ENCODE measurements around the gene IGHMBP2. TPM values are rescaled to one million over a fixed set of nuclear protein-coding genes. Genes with fewer than 3 reads are reported as not detected.

Gene IGHMBP2
- total RNA-seq, 1 donor from 2014 or later, result 30.8 TPM

GRCh38 chr11:68979931-68980775 lies 76.5 kb downstream of the IGHMBP2 start:
- peaks cover 5% of the 10 kb centered on the region for H3K27me3 Mint-ChIP-seq (ENCODE audit: unreplicated experiment)
- H3K4me3 Mint-ChIP-seq (ENCODE audit: unreplicated experiment), result no peak overlapping the region
- peaks cover 11% of the 10 kb centered on the region for H3K4me1 Mint-ChIP-seq (ENCODE audit: low read depth, unreplicated experiment)
- no peak overlapping the region for H3K27ac Mint-ChIP-seq (ENCODE audit: unreplicated experiment)
- H3K9me3 Mint-ChIP-seq (ENCODE audit: unreplicated experiment), result peaks cover 9% of the 10 kb centered on the region
- no peaks in the 10 kb centered on the region for H3K36me3 Mint-ChIP-seq (ENCODE audit: unreplicated experiment)
- TF ChIP-seq, protein P1, sequence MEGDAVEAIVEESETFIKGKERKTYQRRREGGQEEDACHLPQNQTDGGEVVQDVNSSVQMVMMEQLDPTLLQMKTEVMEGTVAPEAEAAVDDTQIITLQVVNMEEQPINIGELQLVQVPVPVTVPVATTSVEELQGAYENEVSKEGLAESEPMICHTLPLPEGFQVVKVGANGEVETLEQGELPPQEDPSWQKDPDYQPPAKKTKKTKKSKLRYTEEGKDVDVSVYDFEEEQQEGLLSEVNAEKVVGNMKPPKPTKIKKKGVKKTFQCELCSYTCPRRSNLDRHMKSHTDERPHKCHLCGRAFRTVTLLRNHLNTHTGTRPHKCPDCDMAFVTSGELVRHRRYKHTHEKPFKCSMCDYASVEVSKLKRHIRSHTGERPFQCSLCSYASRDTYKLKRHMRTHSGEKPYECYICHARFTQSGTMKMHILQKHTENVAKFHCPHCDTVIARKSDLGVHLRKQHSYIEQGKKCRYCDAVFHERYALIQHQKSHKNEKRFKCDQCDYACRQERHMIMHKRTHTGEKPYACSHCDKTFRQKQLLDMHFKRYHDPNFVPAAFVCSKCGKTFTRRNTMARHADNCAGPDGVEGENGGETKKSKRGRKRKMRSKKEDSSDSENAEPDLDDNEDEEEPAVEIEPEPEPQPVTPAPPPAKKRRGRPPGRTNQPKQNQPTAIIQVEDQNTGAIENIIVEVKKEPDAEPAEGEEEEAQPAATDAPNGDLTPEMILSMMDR (IDR thresholded peaks at IDR 0.05; ENCODE audit: partially characterized antibody, unreplicated experiment), result no peak
- DNase-seq, result no peak

GRCh38 chr11:68980776-68981065 lies 77.0 kb downstream of the IGHMBP2 start, which contains the start of gene MRGPRD:
MRGPRD (minus strand) TSS chr11:68980986; CDS start chr11:68980986, 0 bp downstream.
- TF ChIP-seq, protein P1 (IDR thresholded peaks at IDR 0.05; ENCODE audit: partially characterized antibody, unreplicated experiment), result no peak
- peaks cover 9% of the 10 kb centered on the region for H3K9me3 Mint-ChIP-seq (ENCODE audit: unreplicated experiment)
- H3K36me3 Mint-ChIP-seq (ENCODE audit: unreplicated experiment), result no peaks in the 10 kb centered on the region
- peaks cover 11% of the 10 kb centered on the region for H3K4me1 Mint-ChIP-seq (ENCODE audit: low read depth, unreplicated experiment)
- H3K27ac Mint-ChIP-seq (ENCODE audit: unreplicated experiment), result no peak within 1 kb of the TSS
- no peak for DNase-seq
- peaks cover 5% of the 10 kb centered on the region for H3K27me3 Mint-ChIP-seq (ENCODE audit: unreplicated experiment)
- H3K4me3 Mint-ChIP-seq (ENCODE audit: unreplicated experiment), result no peak within 1 kb of the TSS

DNA sequence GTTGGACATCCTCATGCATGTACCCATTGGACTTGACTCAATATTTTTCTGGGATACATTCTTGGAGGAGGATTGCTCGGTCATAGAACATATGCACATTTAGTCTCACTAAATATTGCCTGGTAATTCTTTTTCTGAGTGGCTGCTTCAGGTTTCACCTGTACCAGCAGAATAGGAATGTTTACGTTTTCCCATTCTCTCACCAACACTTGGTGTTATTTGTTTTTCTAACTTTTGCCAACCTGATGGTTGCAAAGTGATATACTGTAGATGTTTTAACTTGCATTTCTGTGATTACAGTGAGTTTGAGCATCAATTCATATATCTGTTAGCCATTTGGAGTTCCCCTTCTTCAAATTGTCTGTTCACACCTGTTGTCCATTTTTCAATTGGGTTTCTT lies 78.4 kb downstream of the IGHMBP2 start:
- TF ChIP-seq, protein P1 (IDR thresholded peaks at IDR 0.05; ENCODE audit: partially characterized antibody, unreplicated experiment), result no peak
- peaks cover 11% of the 10 kb centered on the region for H3K4me1 Mint-ChIP-seq (ENCODE audit: low read depth, unreplicated experiment)
- no peak overlapping the region for H3K4me3 Mint-ChIP-seq (ENCODE audit: unreplicated experiment)

GRCh38 chr11:68983801-68984200 lies 80.1 kb downstream of the IGHMBP2 start:
- Mint-ChIP-seq H3K27ac (ENCODE audit: unreplicated experiment) (no peak overlapping the region), H3K36me3 (ENCODE audit: unreplicated experiment) (peaks cover 14% of the 10 kb centered on the region), H3K27me3 (ENCODE audit: unreplicated experiment) (peaks cover 4% of the 10 kb centered on the region), H3K9me3 (ENCODE audit: unreplicated experiment) (peaks cover 13% of the 10 kb centered on the region), H3K4me1 (ENCODE audit: low read depth, unreplicated experiment) (peaks cover 13% of the 10 kb centered on the region), H3K4me3 (ENCODE audit: unreplicated experiment) (no peak overlapping the region)
- DNase-seq, result no peak
- TF ChIP-seq, protein P1 (IDR thresholded peaks at IDR 0.05; ENCODE audit: partially characterized antibody, unreplicated experiment), result no peak

More for the DNA sequence above, 78.4 kb downstream of the IGHMBP2 start:
- peaks cover 9% of the 10 kb centered on the region for H3K36me3 Mint-ChIP-seq (ENCODE audit: unreplicated experiment)
- H3K27me3 Mint-ChIP-seq (ENCODE audit: unreplicated experiment), result peaks cover 4% of the 10 kb centered on the region
- H3K9me3 Mint-ChIP-seq (ENCODE audit: unreplicated experiment), result peaks cover 12% of the 10 kb centered on the region
- no peak overlapping the region for H3K27ac Mint-ChIP-seq (ENCODE audit: unreplicated experiment)
- no peak for DNase-seq

DNA sequence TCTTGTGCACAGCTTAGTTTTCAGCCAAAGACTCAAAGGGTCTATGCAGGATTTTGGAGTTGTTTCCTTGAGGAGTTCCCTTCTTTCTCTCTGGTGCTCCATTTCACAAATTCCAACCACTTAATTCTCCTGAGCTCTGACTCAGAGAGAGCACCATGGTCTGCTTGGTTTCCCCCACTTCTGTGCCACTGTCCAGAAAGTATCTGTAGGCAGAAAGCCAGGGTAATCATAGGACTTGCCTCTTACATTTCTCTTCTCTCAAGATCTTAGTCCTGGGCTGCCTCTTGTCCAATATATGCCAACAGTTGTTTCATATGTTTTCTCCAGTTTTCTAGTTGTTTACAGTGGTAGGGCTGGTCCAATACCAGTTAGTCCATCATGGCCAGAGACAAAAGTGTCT lies 83.5 kb downstream of the IGHMBP2 start:
- peaks cover 6% of the 10 kb centered on the region for H3K9me3 Mint-ChIP-seq (ENCODE audit: unreplicated experiment)
- TF ChIP-seq, protein P1 (IDR thresholded peaks at IDR 0.05; ENCODE audit: partially characterized antibody, unreplicated experiment), result no peak
- H3K4me3 Mint-ChIP-seq (ENCODE audit: unreplicated experiment), result no peak overlapping the region

More for the DNA sequence above, 83.5 kb downstream of the IGHMBP2 start:
- Mint-ChIP-seq H3K4me1 (ENCODE audit: low read depth, unreplicated experiment) (peaks cover 8% of the 10 kb centered on the region), H3K27me3 (ENCODE audit: unreplicated experiment) (no peaks in the 10 kb centered on the region), H3K27ac (ENCODE audit: unreplicated experiment) (no peak overlapping the region), H3K36me3 (ENCODE audit: unreplicated experiment) (peaks cover 14% of the 10 kb centered on the region)
- no peak for DNase-seq
